Fibroblast of the aortic adventitia (primary cell): ENCODE measurements around the gene WDR64. TPM values are rescaled to one million over a fixed set of nuclear protein-coding genes. Genes with fewer than 3 reads are reported as not detected.
A peak's percentile ranks its signal among the peaks of the same experiment; 100 is the strongest.

Source experiments
- DNase-seq: peaks from one replicate; pipeline ENCODE4 v3.0.0-alpha.2; 2010; ENCODE audit warnings: low read depth
- H3K4me3 ChIP-seq: 2 replicates; pipeline ENCODE4 v1.5.1; 2011; ENCODE audit warnings: low read depth, mild to moderate bottlenecking, control low read depth, low read length, moderate library complexity
- CTCF ChIP-seq: IDR thresholded peaks from 2 replicates; pipeline ENCODE4 v1.5.1; 2011; ENCODE audit warnings: mild to moderate bottlenecking, low read length, control low read depth, inconsistent platforms; ENCODE audit not compliant: insufficient read depth
- total RNA-seq: library from RNA; depleted of rRNA; stranded (reverse); fragments of >200 nt; gene quantifications from 2 replicates; pipeline ENCODE4 v1.2.3, GENCODE V29; 2012; ENCODE audit warnings: low replicate concordance

The WDR64 gene
- not detected in 2 replicates for total RNA-seq

GRCh38 chr1:241652012-241652411 lies at the start of gene WDR64:
Gene WDR64, plus strand, starts transcription at chr1:241652281. Its CDS starts 204 bp downstream, at chr1:241652485.
- TF ChIP-seq CTCF, result no peak
- DNase-seq, result no peak

DNA sequence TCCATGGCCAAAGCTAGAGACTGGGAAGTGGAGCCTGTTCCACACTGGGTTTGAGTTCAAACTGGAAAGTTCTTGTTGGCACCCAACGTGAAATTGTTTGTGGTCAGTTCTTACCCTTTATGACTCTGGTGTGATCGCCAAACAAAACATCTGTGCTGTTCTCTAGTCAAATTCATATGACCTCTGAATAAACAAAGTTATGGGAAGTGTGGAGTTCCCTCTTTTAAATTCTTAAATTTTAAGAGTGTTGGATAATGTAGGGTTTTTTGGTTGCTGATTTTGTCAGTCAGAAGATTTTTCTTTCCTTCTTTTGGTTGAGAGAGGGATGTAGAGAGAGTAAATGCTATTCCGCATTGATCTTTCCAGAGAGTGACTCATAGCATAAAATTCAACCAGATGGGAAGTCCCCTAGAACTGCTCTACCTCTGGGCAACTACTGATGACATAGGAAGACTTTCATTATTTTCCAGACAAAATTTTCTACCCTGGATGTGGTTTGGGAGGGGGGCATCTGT lies 48.3 kb upstream of the WDR64 start:
- TF ChIP-seq CTCF, result no peak
- no peak overlapping the region for H3K4me3 ChIP-seq
- DNase-seq, result peak; percentile 67

More at GRCh38 chr1:241652012-241652411, at the start of gene WDR64:
- no peak within 1 kb of the TSS for H3K4me3 ChIP-seq

DNA sequence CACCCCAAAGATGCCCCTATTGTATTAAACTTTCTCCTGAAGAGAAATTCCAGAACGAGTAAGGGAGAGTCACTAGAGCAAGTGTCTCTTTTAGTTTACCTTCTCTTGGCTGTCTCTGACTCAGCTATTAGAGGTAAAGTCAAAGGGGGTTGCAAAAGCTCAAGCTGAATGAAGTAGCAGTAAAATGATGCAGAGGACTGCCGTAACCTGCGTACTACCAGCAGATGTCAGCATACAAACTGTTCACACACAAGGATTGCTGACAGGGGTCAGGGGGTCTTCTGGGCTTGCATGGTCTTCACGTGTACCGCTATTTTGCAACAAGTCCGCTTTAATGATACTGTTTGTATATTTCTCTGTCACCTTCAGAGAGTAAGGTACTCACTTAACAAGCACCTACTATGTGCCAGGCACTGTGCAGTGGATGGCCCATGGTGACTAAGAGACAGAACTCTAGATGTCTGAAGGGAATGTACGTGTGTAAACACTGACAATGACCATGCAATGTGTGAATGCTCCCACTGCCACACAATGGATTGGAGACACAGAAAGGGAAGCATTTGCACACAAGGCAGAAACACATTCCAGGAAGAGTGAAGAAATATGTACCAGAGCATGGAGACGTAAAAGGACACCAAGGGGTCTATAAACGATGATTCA lies 46.8 kb upstream of the WDR64 start:
- no peak overlapping the region for H3K4me3 ChIP-seq
- no peak for DNase-seq

GRCh38 chr1:241606544-241606943 lies 45.5 kb upstream of the WDR64 start:
- H3K4me3 ChIP-seq, result no peak overlapping the region
- DNase-seq, result no peak
- TF ChIP-seq CTCF, result no peak

More for the DNA sequence above, 46.8 kb upstream of the WDR64 start:
- TF ChIP-seq CTCF, result no peak

GRCh38 chr1:241607497-241607896 lies 44.6 kb upstream of the WDR64 start:
- no peak for TF ChIP-seq CTCF
- no peak overlapping the region for H3K4me3 ChIP-seq
- DNase-seq, result no peak

GRCh38 chr1:241608379-241609033 lies 43.6 kb upstream of the WDR64 start:
- DNase-seq, result peak; percentile 38
- TF ChIP-seq CTCF, result no peak
- no peak overlapping the region for H3K4me3 ChIP-seq
